Measurements from ENCODE around the gene MYO10.

Gene MYO10

GRCh38 chr5:16937503-16938161 is 1.5 kb upstream of the MYO10 start:
- no peak for DNase-seq

DNA sequence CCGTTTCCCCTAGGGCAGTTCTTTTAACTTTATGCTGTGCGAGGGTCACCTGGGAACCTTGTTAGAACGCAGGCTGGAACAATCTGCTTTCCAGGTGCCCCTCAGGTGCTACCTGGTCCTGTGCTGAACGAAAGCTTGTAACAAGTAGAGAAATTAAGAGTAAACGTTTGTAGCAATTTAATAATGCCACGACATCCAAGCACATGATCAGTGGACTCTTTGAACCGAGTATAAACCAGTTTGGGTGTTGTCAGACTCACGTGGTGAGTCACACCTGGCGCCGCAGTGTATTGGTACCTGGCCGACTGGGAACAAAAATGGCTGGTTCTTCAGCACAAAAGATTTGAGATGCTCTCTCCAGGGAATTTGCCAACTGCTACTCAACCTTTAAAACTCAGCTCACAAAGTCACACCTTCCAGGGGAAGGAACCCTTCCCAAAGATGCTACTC is 926 bp upstream of the MYO10 start:
- DNase-seq: no peak

GRCh38 chr5:16935231-16936149 is 598 bp downstream of the MYO10 start:
- DNase-seq: peak; percentile 41

DNA sequence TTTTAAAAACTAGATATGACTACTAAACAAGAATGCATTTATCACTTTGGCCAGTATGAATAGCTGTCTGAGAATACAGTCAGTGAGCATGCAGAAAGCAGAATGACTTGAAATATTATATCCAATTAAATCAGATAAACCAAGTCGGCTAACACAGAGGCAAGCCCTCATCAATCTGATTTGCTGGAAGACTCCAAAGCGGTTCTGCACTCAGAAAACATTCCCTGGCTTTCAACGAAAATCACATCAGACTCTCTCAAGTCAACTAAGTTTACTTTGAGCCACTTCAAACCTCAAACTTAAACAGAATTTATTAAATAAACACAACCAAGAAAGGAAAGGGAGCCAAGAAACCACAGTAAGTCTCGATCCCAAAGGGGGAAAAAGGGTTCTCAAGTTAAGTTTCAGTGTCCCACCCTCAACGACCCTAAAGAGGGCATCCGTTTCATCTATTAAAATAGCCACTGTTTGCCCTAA is 1.4 kb downstream of the MYO10 start:
- DNase-seq: no peak

DNA sequence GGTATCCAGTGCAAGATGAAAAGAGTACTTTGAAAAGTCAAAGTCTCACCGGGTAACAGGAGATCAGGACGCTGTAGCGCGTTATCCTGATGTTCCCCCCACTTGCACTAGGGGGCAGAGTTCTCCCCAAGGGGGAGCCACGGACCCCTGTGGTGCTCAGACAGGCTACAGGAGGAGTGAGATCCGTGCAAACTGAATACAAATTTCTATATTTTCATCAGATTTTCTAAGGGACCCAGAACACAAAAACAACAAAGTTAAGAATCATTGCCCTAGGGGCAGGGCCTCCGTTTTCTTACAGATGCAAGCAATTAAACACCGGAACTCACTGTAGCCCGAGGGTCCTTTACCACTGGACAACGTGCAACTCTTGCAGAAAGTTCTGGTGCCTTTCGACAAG is 2.0 kb downstream of the MYO10 start:
- DNase-seq: peak; percentile 89

GRCh38 chr5:16933337-16933736 is 2.8 kb downstream of the MYO10 start:
- DNase-seq: no peak

- DNase-seq: no peak
These were observed 3.7 kb downstream of the MYO10 start for GRCh38 chr5:16932401-16932800.

DNA sequence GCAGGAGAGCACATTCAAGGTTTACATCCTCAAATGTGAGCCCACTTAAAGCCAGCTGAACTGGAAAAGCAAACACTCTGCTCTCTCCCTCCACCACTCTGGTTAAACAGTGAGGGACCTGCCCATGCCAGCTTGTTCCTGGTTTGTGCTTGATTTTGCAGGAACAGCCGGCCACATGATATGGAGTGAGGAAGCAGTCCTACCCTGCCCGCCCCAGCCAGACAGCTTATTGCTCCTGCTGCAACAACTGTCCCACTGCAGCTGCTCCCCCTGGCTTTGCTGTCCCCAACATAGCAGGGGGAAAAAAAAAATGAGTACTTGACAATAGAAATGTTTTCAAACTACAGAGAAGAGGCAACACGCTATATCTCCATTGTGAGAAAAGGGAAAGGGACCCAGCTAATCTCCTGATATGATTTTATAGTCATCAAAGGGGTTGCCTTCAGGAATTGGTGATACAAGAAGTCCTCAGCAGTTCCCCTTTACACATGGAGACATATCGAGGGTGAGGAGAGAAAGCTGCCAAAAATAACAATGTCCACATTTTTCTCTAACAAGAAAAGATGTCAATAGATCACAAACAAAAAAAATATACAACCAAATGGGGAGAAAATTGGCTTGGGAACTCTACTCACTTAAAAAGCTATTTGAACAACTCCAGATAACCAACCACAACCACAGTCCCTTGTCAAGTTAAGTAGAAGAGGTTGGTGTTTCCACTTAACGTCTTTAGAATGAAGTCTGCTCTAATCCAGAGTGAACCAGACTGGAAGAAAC is 4.6 kb downstream of the MYO10 start:
- no peak for DNase-seq

GRCh38 chr5:16930496-16930895 is 5.6 kb downstream of the MYO10 start:
- no peak for DNase-seq

GRCh38 chr5:16929831-16930230 is 6.3 kb downstream of the MYO10 start:
- no peak for DNase-seq

DNA sequence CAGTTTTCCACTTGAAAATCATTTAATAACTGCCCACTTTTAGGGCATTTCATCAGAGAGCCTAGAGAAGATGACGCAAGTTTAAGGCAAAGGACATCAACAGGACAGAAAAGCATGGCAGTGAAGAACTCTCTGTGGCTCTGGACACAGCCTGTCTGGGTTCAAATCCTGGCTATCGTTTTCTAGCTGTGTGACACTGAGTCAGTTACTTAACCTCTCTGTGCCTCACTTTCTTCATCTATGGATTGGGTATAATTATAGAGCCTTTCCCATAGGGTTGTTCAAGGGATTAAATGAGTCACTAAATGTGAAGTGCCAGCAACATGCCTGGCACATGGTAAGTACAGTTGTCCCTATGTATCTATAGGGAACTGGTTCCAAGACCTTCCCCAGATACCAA is 6.7 kb downstream of the MYO10 start:
- no peak for DNase-seq

- no peak for DNase-seq
These were observed 8.5 kb downstream of the MYO10 start for GRCh38 chr5:16927613-16928012.

DNA sequence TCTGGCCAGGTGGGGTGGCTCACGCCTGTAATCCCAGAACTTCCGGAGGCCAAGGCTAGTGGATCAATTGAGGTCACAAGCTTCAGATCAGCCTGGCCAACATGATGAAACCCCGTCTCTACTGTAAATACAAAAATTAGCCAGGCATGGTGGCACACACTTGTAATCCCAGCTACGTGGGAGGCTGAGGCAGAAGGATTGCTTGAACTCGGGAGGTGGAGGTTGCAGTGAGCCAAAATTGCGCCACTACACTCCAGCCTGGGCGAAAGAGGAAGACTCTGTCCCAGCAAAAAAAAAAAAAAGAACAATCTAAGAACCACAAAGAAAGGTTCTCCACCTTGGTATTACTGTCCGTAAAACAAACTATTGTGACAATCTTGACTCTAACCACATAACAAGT is 9.7 kb downstream of the MYO10 start:
- DNase-seq: no peak

GRCh38 chr5:16924206-16924605 is 11.9 kb downstream of the MYO10 start:
- DNase-seq: no peak

- no peak for DNase-seq
These were observed 13.7 kb downstream of the MYO10 start for GRCh38 chr5:16922430-16922829.

DNA sequence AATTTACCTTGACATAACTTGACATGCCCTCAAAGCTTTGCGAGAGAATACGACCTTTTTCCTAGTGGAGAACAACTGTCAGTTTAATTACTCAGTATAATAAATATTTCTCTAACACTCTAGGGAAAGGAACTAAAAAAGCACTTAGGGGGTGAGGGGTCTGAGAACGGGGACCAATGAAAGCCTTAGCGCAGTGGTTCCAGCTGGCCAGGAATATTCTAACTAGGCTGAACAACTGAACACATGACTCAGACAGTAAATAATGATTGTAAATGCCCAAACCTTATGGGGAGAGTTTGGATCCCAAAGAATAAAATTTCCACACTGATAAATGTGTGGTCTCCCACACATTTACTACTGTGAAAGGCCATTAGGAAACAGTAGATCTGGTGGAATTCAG is 14.9 kb downstream of the MYO10 start:
- DNase-seq: no peak

DNA sequence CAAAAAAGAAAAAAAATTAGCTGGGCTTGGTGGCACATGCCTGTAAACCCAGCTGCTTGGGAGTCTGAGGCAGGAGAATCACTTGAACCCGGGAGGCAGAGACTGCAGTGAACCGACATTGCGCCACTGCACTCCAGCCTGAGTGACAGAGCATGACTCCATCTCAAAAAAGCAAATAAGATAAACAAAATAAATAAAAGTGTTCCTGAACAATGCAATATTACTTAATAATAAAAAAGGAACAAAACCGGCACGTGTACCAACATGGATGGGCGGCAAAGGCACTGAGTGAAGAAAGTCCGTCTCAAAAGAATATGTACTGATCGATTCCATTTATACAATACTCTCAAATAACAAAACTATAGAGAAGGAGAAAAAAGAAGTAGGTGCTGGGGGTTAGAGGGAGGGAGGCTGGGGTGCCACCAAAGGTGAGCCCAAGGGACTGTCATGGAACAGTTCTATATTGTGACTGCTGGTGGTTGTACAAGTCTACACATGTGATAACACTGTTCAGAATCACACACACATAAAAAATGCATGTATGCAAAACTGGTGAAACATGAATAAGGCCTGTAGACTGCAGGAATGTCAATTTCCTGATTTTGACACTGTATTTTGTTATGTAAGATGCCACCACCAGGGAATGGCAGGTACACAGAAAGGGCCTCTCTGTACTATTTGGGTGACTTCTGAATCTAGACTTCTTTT is 15.8 kb downstream of the MYO10 start:
- no peak for DNase-seq

DNA sequence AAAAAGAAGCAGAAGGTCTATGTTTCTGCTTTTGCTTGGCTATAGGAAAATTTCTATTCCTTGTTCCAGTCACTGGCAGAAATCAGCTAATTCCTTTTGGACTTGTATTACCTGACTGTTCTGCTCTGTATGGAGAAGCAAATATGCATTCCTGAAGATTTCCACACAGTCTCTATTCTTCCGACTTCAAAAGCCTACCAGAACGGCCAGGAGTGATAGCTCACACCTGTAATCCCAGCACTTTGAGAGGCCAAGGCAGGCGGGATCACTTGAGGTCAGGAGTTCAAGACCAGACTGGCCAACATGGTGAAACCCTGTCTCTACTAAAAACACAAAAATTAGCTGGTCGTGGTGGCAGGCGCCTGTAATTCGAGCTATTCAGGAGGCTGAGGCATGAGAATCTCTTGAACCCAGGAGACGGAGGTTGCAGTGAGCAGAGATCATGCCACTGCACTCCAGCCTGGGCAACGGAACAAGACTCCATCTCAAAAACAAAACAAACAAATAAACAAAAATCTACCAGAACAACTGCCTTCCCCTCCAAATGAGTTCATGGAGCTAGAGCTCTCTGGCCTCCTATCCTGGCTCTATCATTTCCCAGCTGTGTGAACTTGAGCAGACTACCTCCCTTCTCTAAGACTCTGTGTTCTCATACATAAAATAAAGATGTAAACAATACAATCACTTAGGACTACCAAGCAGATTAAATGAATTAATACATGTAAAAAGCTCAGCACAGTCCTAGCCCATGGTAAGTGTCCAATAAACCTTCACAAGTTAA is 17.0 kb downstream of the MYO10 start:
- DNase-seq: no peak

DNA sequence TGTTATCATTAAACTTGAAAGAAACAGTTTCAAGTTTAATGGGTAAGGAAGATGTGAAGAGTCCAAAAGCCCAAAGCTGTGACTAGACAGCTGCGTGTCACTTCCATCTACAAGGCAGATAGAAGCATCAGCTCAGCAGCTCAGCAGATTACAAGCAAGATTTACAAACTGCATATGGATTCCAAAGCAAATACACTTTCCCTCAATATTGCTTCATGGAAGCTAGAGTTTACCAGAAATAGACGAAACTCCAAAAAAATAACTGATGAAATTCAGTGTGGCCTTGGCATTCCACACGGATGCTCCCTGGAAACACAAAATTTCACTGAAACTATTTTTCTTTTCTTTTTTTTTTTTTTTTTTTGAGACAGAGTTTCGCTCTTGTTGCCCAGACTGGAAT is 17.9 kb downstream of the MYO10 start:
- no peak for DNase-seq

DNA sequence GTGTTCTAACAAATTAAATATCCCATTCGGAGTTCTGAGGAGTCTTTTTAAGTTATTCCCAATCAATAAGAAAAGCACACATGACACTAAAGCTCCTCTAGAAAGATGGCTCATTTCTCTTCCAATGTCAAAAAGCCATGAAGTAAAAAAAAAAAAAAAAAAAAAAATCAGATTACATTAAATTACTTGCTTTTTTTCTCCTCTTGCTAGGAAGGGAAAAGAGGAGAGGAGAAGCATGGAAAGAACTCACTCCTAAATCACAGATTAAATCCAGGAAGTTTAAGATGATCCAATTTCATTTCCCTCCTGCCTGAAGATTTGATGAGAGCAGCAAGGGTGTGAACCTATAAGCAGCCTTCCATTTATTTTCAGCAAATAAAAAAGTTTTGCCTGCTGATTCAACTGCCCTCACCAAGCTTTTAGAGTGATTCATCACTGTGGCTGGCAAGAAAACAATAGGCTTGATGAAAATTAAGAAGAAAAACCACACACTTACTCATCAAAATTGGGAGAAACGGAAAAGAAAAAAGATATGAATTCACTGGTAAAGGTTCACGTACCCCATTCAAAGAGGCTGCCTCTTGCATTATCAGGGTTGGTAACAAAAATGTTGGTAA is 19.7 kb downstream of the MYO10 start:
- no peak for DNase-seq

GRCh38 chr5:16914584-16914983 is 21.5 kb downstream of the MYO10 start:
- no peak for DNase-seq

- no peak for DNase-seq
These were observed 22.0 kb downstream of the MYO10 start for GRCh38 chr5:16914108-16914435.

Data from 8988T (cell line).